ENCODE results near the gene PALMD.

PALMD gene

DNA sequence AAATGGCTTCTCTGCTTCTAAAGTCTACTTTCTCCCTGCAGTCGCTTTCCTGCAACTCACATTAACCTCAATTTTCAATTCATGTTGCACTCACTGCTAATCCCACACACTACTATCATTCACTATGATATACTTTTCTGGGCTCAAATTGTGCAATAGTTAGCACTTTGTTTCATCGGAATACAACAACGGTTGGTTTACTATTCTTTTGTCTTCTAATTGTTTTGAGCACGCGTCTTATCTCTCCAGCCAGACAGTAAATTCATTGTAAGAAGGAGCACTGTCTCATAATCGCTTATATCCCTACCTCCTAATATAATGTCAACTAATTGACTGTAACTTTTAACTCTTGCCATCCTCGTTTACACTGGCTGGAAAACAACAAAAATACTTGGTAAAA is 3.9 kb upstream of the PALMD start:
- Histone ChIP-seq H3K27ac (no peak overlapping the region), H3K4me3 (ENCODE audit: low read depth, low read length) (no peak overlapping the region), H3K27me3 (replicated peaks) (no peaks in the 10 kb centered on the region), H3K36me3 (replicated peaks) (no peaks in the 10 kb centered on the region)
- DNase-seq = no peak
- in situ Hi-C loops (cut with HindIII; ENCODE audit: low pct_ligation_motif_present, low sequenced_read_pairs) = no loop called here
- TF ChIP-seq, protein P1, sequence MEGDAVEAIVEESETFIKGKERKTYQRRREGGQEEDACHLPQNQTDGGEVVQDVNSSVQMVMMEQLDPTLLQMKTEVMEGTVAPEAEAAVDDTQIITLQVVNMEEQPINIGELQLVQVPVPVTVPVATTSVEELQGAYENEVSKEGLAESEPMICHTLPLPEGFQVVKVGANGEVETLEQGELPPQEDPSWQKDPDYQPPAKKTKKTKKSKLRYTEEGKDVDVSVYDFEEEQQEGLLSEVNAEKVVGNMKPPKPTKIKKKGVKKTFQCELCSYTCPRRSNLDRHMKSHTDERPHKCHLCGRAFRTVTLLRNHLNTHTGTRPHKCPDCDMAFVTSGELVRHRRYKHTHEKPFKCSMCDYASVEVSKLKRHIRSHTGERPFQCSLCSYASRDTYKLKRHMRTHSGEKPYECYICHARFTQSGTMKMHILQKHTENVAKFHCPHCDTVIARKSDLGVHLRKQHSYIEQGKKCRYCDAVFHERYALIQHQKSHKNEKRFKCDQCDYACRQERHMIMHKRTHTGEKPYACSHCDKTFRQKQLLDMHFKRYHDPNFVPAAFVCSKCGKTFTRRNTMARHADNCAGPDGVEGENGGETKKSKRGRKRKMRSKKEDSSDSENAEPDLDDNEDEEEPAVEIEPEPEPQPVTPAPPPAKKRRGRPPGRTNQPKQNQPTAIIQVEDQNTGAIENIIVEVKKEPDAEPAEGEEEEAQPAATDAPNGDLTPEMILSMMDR (IDR thresholded peaks at IDR 0.05; ENCODE audit: low read depth, low read length, missing control alignments) = no peak

DNA sequence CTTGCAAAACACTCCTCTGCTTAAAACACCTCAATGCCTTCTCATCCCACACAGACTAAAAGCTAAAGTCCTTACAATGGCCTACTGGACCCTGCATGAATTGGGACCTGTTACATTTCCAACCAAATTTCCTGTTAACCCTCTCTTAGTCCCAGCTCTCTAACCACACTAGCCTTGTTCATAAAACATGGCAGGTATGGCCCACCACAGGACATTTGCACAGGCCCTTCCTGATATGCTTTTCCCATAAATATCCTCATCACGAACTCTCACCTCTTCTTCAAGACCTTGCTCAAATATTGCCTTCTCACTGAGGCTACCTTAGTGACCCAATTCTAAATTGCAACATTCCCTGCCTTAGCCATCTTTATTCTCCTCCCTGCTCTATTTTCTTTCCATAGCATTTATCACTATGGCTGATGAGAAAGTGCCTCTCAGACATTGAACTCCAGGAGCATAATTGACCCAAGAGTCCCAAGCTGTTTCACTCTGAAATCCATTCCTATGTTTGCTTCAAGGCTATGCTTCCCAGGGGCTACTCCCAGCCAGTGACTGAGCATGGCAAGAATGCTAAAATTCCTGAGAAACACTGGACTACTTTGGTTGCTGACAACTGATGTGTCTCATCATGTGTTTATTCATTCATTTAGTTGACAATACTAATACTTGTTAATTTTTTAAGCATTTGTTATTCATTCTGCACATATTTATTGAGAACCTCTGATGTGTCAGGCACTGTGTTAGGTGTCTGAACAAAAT is 2.7 kb upstream of the PALMD start:
- H3K27me3 ChIP-seq (replicated peaks) = no peaks in the 10 kb centered on the region
- H3K4me3 ChIP-seq (ENCODE audit: low read depth, low read length) = no peak overlapping the region
- in situ Hi-C loops (cut with HindIII; ENCODE audit: low pct_ligation_motif_present, low sequenced_read_pairs) = no loop called here
- DNase-seq = peak; percentile 14
- TF ChIP-seq, protein P1 (IDR thresholded peaks at IDR 0.05; ENCODE audit: low read depth, low read length, missing control alignments) = no peak
- no peak overlapping the region for H3K27ac ChIP-seq
- H3K36me3 ChIP-seq (replicated peaks) = no peaks in the 10 kb centered on the region

DNA sequence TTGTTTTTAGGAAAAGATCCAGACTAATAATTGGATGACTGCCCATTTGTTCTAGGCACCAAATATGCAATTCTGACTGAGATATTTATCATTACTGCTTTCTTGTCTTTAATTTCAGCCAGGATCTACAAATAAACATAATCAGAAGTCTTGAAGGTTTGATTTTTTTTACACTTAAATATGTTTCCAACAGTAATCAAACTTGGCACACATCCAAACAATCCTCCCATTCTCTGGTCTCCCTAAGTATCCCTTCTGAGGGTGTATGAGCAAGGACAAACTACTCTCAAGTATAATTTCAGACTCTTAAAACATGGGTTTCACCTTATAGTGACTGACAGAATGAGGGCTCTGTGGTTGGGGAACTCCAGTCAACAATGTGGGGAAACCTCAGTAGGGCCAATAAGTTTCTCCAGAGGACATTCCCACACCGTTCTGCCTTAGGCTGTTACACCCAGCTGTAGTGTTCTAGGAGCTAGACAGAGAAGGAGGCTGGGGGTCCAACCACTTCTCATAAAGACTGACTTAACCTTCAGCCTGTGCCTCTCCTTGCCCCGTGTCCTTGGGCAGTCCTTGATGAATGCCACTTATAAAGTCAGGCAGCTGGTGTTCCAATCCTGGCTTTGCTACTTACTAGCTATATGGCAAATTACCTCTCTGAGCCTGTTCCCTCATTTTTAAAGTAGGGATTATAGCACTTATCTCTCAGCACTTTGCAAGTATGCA is 1.5 kb upstream of the PALMD start:
- no peak for DNase-seq
- in situ Hi-C loops (cut with HindIII; ENCODE audit: low pct_ligation_motif_present, low sequenced_read_pairs) = no loop called here

DNA sequence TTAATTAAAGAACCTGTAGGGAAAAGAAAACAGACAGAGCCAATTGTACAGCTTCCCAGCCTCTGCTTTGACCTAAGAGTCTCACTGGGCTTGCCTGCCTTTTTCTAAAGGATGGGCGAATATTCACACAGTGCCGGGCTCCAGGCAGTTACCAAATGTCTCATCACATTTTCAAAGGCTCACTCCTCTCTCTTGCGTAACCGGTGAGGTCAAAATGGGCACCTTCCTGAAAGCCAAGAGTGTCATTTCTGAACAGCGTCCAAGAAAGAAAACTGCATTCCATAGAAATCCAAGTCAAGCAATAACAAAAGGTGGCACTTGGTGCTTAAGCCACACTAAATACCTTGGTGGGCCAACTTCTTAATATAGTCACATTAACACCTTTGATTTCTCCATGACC is 710 bp upstream of the PALMD start:
- H3K27me3 ChIP-seq (replicated peaks) = no peaks in the 10 kb centered on the region
- no peak for DNase-seq
- no peak overlapping the region for H3K27ac ChIP-seq
- H3K36me3 ChIP-seq (replicated peaks) = no peaks in the 10 kb centered on the region
- in situ Hi-C loops (cut with HindIII; ENCODE audit: low pct_ligation_motif_present, low sequenced_read_pairs) = no loop called here
- TF ChIP-seq, protein P1 (IDR thresholded peaks at IDR 0.05; ENCODE audit: low read depth, low read length, missing control alignments) = no peak
- H3K4me3 ChIP-seq (ENCODE audit: low read depth, low read length) = no peak overlapping the region

More for the DNA sequence above, 1.5 kb upstream of the PALMD start:
- TF ChIP-seq, protein P1 (IDR thresholded peaks at IDR 0.05; ENCODE audit: low read depth, low read length, missing control alignments) = no peak
- Histone ChIP-seq H3K4me3 (ENCODE audit: low read depth, low read length) (no peak overlapping the region), H3K27ac (no peak overlapping the region), H3K27me3 (replicated peaks) (no peaks in the 10 kb centered on the region), H3K36me3 (replicated peaks) (no peaks in the 10 kb centered on the region)

DNA sequence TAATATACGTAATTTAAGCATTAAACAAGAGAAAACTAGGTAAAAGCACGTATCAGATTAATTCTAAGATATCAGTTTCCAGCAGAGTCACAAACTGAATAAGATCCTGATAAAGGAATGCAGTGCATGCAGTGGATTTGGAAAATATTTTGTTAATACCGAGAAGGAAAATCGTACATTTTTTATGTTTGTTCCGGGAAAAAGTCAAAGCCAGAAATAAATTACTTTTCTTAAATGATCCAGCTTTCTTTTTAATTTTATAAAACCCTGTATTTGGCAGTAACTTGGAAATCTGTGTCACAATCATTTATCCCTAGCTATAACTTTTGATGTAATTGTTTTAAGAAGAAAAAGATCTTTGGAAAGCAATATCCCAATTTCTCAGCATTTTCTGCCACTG is 955 bp downstream of the PALMD start:
- TF ChIP-seq, protein P1 (IDR thresholded peaks at IDR 0.05; ENCODE audit: low read depth, low read length, missing control alignments) = no peak
- Histone ChIP-seq H3K4me3 (ENCODE audit: low read depth, low read length) (no peak overlapping the region), H3K36me3 (replicated peaks) (no peaks in the 10 kb centered on the region), H3K27me3 (replicated peaks) (no peaks in the 10 kb centered on the region), H3K27ac (no peak overlapping the region)
- DNase-seq = no peak
- in situ Hi-C loops (cut with HindIII; ENCODE audit: low pct_ligation_motif_present, low sequenced_read_pairs) = no loop called here
